ENCODE data around the gene NTRK3. TPM values are rescaled to one million over a fixed set of nuclear protein-coding genes. Genes with fewer than 3 reads are reported as not detected.

Gene NTRK3
- total RNA-seq, 1 experiment from 2014 or later: not detected

GRCh38 chr15:88246666-88247446 lies 9.7 kb downstream of the NTRK3 start:
- no TSS peak for BruUV-seq (replicated peaks)
- H3K4me1 ChIP-seq (ENCODE audit: insufficient read depth, low read length): no peaks in the 10 kb centered on the region
- H3K79me2 ChIP-seq (ENCODE audit: low read length): no peaks in the 10 kb centered on the region
- H4K20me1 ChIP-seq (ENCODE audit: low read length): no peaks in the 10 kb centered on the region
- H3K9ac ChIP-seq (ENCODE audit: low read length): no peak overlapping the region
- DNase-seq (peak; percentile 73), ATAC-seq (peak; percentile 93)
- H3K4me3 ChIP-seq (ENCODE audit: low read length): peak overlapping the region; percentile 25; the same call in 1 of the 2 replicates
- H3K27ac ChIP-seq (ENCODE audit: low read length): no peak overlapping the region
- H3F3A ChIP-seq (ENCODE audit: low read length, unreplicated experiment): no peaks in the 10 kb centered on the region
- no peaks in the 10 kb centered on the region for H3K9me2 ChIP-seq (replicated peaks; ENCODE audit: low read length)
- ChIA-PET POLR2A (ENCODE audit: unreplicated experiment) (interaction anchor here (0.7 kb wide), 1 partner anchor 64 kb away, joined by 5 read pairs; no protein-coding TSS in a partner anchor), CTCF (no interaction called here)
- no peaks in the 10 kb centered on the region for H3K9me3 ChIP-seq (ENCODE audit: low read length)
- H3K4me2 ChIP-seq (ENCODE audit: low read length): peak overlapping the region; percentile 74
- H3K27me3 ChIP-seq (ENCODE audit: low read length): no peaks in the 10 kb centered on the region
- intact Hi-C loops (cut with micrococcal nuclease): no loop called here
- TF ChIP-seq EZH2 (IDR thresholded peaks at IDR 0.05; ENCODE audit: low read length, unreplicated experiment) (no peak), EZH2phosphoT487 (IDR thresholded peaks at IDR 0.05; ENCODE audit: borderline replicate concordance, low read length) (no peak)
- TF ChIP-seq, protein P1, sequence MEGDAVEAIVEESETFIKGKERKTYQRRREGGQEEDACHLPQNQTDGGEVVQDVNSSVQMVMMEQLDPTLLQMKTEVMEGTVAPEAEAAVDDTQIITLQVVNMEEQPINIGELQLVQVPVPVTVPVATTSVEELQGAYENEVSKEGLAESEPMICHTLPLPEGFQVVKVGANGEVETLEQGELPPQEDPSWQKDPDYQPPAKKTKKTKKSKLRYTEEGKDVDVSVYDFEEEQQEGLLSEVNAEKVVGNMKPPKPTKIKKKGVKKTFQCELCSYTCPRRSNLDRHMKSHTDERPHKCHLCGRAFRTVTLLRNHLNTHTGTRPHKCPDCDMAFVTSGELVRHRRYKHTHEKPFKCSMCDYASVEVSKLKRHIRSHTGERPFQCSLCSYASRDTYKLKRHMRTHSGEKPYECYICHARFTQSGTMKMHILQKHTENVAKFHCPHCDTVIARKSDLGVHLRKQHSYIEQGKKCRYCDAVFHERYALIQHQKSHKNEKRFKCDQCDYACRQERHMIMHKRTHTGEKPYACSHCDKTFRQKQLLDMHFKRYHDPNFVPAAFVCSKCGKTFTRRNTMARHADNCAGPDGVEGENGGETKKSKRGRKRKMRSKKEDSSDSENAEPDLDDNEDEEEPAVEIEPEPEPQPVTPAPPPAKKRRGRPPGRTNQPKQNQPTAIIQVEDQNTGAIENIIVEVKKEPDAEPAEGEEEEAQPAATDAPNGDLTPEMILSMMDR (conservative IDR thresholded peaks at IDR 0.05; ENCODE audit: low read depth, low read length): peak; percentile 87
- H3K36me3 ChIP-seq (ENCODE audit: low read depth, low read length): no peaks in the 10 kb centered on the region
- H2AFZ ChIP-seq (ENCODE audit: low read length): peak overlapping the region; percentile 78

- Histone ChIP-seq H3K36me3 (ENCODE audit: low read depth, low read length) (no peaks in the 10 kb centered on the region), H3K4me3 (ENCODE audit: low read length) (no peak overlapping the region), H4K20me1 (ENCODE audit: low read length) (no peaks in the 10 kb centered on the region), H3K9me2 (replicated peaks; ENCODE audit: low read length) (no peaks in the 10 kb centered on the region), H3K27me3 (ENCODE audit: low read length) (no peaks in the 10 kb centered on the region), H3K4me1 (ENCODE audit: insufficient read depth, low read length) (no peaks in the 10 kb centered on the region), H3K79me2 (ENCODE audit: low read length) (no peaks in the 10 kb centered on the region), H3K9ac (ENCODE audit: low read length) (no peak overlapping the region), H3K4me2 (ENCODE audit: low read length) (no peak overlapping the region), H3F3A (ENCODE audit: low read length, unreplicated experiment) (no peaks in the 10 kb centered on the region), H3K9me3 (ENCODE audit: low read length) (no peaks in the 10 kb centered on the region), H3K27ac (ENCODE audit: low read length) (no peak overlapping the region), H2AFZ (ENCODE audit: low read length) (no peak overlapping the region)
- ATAC-seq (no peak), DNase-seq (no peak)
- intact Hi-C loops (cut with micrococcal nuclease): no loop called here
- ChIA-PET CTCF (interaction anchor here (0.6 kb wide), 1 partner anchor 581 kb away, joined by 3 read pairs; no protein-coding TSS in a partner anchor), POLR2A (ENCODE audit: unreplicated experiment) (no interaction called here)
- TF ChIP-seq, protein P1 (conservative IDR thresholded peaks at IDR 0.05; ENCODE audit: low read depth, low read length): no peak
- TF ChIP-seq EZH2phosphoT487 (IDR thresholded peaks at IDR 0.05; ENCODE audit: borderline replicate concordance, low read length) (no peak), EZH2 (IDR thresholded peaks at IDR 0.05; ENCODE audit: low read length, unreplicated experiment) (no peak)
- BruUV-seq (replicated peaks): no TSS peak
Observed at GRCh38 chr15:88246081-88246480, 10.5 kb downstream of the NTRK3 start.

Data from PC-3 (cell line).